ENCODE data around the gene ERN2. TPM values are rescaled to one million over a fixed set of nuclear protein-coding genes. Genes with fewer than 3 reads are reported as not detected.

ERN2 gene
- total RNA-seq, 6 experiments from 2014 or later: not detected

GRCh38 chr16:23673971-23674614, 38.9 kb downstream of the ERN2 start:
- no peak overlapping the region for H3K27ac Mint-ChIP-seq
- no peak for TF ChIP-seq CTCF (IDR thresholded peaks at IDR 0.05)
- no peak overlapping the region for H3K4me3 Mint-ChIP-seq
- H3K36me3 Mint-ChIP-seq (ENCODE audit: low read depth): peaks cover 20% of the 10 kb centered on the region
- H3K27me3 Mint-ChIP-seq (ENCODE audit: insufficient read depth): no peaks in the 10 kb centered on the region; the same call in 1 of the 2 replicates
- no peaks in the 10 kb centered on the region for H3K9me3 Mint-ChIP-seq
- no peak for DNase-seq
- peaks cover 47% of the 10 kb centered on the region for H3K4me1 Mint-ChIP-seq (ENCODE audit: low read depth)

- Mint-ChIP-seq H3K36me3 (ENCODE audit: low read depth) (peaks cover 38% of the 10 kb centered on the region), H3K4me1 (ENCODE audit: low read depth) (peaks cover 37% of the 10 kb centered on the region), H3K4me3 (peak overlapping the region; percentile 24; the same call in 1 of the 2 replicates), H3K9me3 (no peaks in the 10 kb centered on the region), H3K27me3 (ENCODE audit: insufficient read depth) (no peaks in the 10 kb centered on the region), H3K27ac (peak overlapping the region; percentile 84)
- peak; percentile 5; the same call in 1 of the 2 replicates for TF ChIP-seq CTCF (IDR thresholded peaks at IDR 0.05)
- DNase-seq: peak; percentile 82
Measured at GRCh38 chr16:23670137-23670776, 42.8 kb downstream of the ERN2 start.

DNA sequence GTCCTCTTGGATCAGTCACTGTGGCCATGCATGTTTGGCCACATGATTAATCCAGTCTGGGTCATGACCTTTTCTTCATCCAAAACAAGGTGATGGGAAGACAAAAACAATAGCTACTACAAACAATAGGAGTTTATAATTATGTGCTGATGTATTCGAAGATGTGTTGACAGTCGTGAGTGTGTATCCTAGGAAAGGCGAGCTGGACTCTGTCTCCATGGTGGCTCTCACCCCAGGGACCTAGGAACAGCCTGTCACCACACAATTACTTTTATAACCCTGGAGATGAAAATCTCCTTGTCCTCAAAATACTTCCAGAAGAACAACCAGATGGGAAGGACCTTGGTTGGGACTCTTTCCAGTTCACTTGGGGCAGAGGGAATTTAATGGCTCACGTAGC, 44.1 kb downstream of the ERN2 start:
- no peaks in the 10 kb centered on the region for H3K9me3 Mint-ChIP-seq
- DNase-seq: no peak
- peaks cover 38% of the 10 kb centered on the region for H3K4me1 Mint-ChIP-seq (ENCODE audit: low read depth)
- no peak for TF ChIP-seq CTCF (IDR thresholded peaks at IDR 0.05)
- H3K36me3 Mint-ChIP-seq (ENCODE audit: low read depth): peaks cover 40% of the 10 kb centered on the region
- H3K4me3 Mint-ChIP-seq: no peak overlapping the region
- H3K27ac Mint-ChIP-seq: peak overlapping the region; percentile 84
- H3K27me3 Mint-ChIP-seq (ENCODE audit: insufficient read depth): no peaks in the 10 kb centered on the region

- Mint-ChIP-seq H3K27me3 (ENCODE audit: insufficient read depth) (no peaks in the 10 kb centered on the region), H3K9me3 (no peaks in the 10 kb centered on the region), H3K4me1 (ENCODE audit: low read depth) (peaks cover 41% of the 10 kb centered on the region), H3K4me3 (no peak overlapping the region), H3K36me3 (ENCODE audit: low read depth) (peaks cover 42% of the 10 kb centered on the region), H3K27ac (peak overlapping the region; percentile 84; the same call in 1 of the 2 replicates)
- no peak for DNase-seq
- TF ChIP-seq CTCF (IDR thresholded peaks at IDR 0.05): no peak
Measured at GRCh38 chr16:23668225-23668624, 44.8 kb downstream of the ERN2 start.

- Mint-ChIP-seq H3K4me1 (ENCODE audit: low read depth) (peaks cover 41% of the 10 kb centered on the region), H3K4me3 (no peak overlapping the region), H3K27ac (no peak overlapping the region), H3K9me3 (no peaks in the 10 kb centered on the region), H3K36me3 (ENCODE audit: low read depth) (peaks cover 48% of the 10 kb centered on the region), H3K27me3 (ENCODE audit: insufficient read depth) (no peaks in the 10 kb centered on the region)
- no peak for TF ChIP-seq CTCF (IDR thresholded peaks at IDR 0.05)
- no peak for DNase-seq
Measured at GRCh38 chr16:23667355-23667659, 45.7 kb downstream of the ERN2 start.

All from HFFc6 (cell line).